Measurements from ENCODE around the gene SPON1.

DNA sequence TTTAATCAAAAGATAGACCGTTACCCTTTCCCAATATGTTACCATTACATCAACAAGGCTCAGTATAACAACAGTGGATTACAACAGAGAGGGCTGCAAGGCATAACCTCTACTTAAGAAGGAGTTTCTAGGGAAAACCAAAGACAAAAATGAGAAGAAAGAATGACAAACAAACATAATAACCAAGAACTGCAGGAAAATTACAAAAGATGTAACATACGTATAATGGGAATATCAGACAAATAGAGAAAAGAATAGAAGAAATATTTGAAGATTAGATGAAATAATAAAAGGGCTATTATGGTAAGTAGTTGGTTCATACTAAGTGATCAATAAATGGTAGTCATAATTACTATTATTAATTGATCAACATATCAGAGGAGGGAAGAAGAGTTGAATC is 39.1 kb downstream of the SPON1 start:
- TF ChIP-seq POLR2A (IDR thresholded peaks at IDR 0.05; ENCODE audit: low read length) (no peak), KDM1A (IDR thresholded peaks at IDR 0.05; ENCODE audit: low read depth) (no peak), CHD2 (IDR thresholded peaks at IDR 0.05; ENCODE audit: low read length, partially characterized antibody) (no peak), NPAS2 (CRISPR knock-in tag; IDR thresholded peaks at IDR 0.05; ENCODE audit: borderline replicate concordance) (no peak), JUNB (IDR thresholded peaks at IDR 0.05) (no peak), EP300 (IDR thresholded peaks at IDR 0.05) (no peak), MAX (IDR thresholded peaks at IDR 0.05) (no peak), CHD4 (IDR thresholded peaks at IDR 0.05; ENCODE audit: borderline replicate concordance) (no peak), ZFP36 (IDR thresholded peaks at IDR 0.05; ENCODE audit: borderline replicate concordance, partially characterized antibody) (no peak), RCOR1 (IDR thresholded peaks at IDR 0.05; ENCODE audit: low read depth, low read length) (no peak), HOXA7 (CRISPR knock-in tag; IDR thresholded peaks at IDR 0.05) (no peak)
- TF ChIP-seq, protein P1, sequence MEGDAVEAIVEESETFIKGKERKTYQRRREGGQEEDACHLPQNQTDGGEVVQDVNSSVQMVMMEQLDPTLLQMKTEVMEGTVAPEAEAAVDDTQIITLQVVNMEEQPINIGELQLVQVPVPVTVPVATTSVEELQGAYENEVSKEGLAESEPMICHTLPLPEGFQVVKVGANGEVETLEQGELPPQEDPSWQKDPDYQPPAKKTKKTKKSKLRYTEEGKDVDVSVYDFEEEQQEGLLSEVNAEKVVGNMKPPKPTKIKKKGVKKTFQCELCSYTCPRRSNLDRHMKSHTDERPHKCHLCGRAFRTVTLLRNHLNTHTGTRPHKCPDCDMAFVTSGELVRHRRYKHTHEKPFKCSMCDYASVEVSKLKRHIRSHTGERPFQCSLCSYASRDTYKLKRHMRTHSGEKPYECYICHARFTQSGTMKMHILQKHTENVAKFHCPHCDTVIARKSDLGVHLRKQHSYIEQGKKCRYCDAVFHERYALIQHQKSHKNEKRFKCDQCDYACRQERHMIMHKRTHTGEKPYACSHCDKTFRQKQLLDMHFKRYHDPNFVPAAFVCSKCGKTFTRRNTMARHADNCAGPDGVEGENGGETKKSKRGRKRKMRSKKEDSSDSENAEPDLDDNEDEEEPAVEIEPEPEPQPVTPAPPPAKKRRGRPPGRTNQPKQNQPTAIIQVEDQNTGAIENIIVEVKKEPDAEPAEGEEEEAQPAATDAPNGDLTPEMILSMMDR (IDR thresholded peaks at IDR 0.05): no peak
- TF ChIP-seq, protein P2, sequence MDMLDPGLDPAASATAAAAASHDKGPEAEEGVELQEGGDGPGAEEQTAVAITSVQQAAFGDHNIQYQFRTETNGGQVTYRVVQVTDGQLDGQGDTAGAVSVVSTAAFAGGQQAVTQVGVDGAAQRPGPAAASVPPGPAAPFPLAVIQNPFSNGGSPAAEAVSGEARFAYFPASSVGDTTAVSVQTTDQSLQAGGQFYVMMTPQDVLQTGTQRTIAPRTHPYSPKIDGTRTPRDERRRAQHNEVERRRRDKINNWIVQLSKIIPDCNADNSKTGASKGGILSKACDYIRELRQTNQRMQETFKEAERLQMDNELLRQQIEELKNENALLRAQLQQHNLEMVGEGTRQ (IDR thresholded peaks at IDR 0.05): no peak

Measured in A549 (cell line).